RWPE1 (cell line): Measurements from ENCODE around the gene KCNS3.

Source experiments
- CTCF ChIA-PET: fragments of 350-600 bp; sonication (Branson Sonifier 250); formaldehyde crosslinking; extraction: SDS; loops from one replicate; lab custom pipeline; 2021; lab: Yijun Ruan, JAX
- POLR2A ChIA-PET: fragments of 400-600 bp; formaldehyde crosslinking; extraction: SDS; loops from one replicate; lab custom pipeline; 2020; ENCODE audit warnings: antibody characterized with exemption; ENCODE audit not compliant: low non-redundant PET; lab: Yijun Ruan, JAX
- DNase-seq: peaks from one replicate; pipeline ENCODE4 v3.0.0; 2012; ENCODE audit warnings: low spot score
- H3K27ac ChIP-seq: fragments of 450-650 bp; 2 replicates; pipeline ENCODE4 v1.5.1; 2017
- CTCF ChIP-seq: fragments of 450-650 bp; conservative IDR thresholded peaks from 2 replicates; pipeline ENCODE4 v1.5.1; 2017; ENCODE audit warnings: low read depth, mild to moderate bottlenecking

Gene KCNS3

DNA sequence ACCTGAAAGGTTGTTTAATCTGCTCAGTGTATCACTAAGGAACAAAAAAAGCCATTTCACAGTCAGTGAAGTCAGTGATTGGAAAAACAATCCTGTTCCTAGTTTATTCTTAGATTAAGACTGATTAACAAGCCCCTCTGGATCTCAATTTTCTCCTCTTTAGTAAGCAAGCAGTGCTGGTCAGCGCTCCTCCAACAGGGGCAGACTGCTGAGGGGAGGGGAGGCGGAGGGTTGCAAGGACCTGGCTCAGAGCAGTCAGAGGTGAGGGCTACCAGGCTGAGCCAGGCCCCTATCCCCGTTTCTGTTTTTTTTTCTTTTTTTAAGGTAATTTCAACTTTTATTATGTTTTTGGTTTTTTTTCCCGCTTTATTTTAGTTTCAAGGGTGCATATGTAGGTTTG is 24.7 kb upstream of the KCNS3 start:
- POLR2A ChIA-PET, result no interaction called here
- no peak for DNase-seq

GRCh38 chr2:17857021-17857420 is 21.4 kb upstream of the KCNS3 start:
- ChIA-PET POLR2A (no interaction called here), CTCF (no interaction called here)
- DNase-seq, result no peak
- no peak for TF ChIP-seq CTCF
- H3K27ac ChIP-seq, result no peak overlapping the region

More for the DNA sequence above, 24.7 kb upstream of the KCNS3 start:
- TF ChIP-seq CTCF, result no peak
- H3K27ac ChIP-seq, result no peak overlapping the region
- CTCF ChIA-PET, result no interaction called here

DNA sequence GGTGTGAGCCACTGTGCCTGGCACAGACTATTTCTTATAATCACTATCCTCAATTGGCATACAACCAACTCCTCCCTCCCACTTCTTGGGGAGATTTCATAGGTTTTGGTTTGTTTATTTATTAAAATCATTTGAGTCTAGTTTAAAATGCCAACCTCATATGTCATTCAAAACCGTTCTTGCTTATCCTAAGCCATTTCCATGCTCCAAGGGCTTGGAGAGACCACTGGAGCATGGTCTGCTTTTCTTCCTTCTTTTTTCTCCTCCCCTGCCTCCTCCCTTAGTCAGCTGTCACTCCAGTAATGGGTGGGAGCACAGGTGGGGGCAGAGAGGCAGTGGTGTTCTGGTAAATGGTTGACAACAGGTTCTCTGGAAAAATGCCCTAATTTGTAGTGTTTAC is 20.4 kb upstream of the KCNS3 start:
- DNase-seq, result no peak
- H3K27ac ChIP-seq, result no peak overlapping the region
- TF ChIP-seq CTCF, result no peak
- ChIA-PET CTCF (no interaction called here), POLR2A (no interaction called here)

DNA sequence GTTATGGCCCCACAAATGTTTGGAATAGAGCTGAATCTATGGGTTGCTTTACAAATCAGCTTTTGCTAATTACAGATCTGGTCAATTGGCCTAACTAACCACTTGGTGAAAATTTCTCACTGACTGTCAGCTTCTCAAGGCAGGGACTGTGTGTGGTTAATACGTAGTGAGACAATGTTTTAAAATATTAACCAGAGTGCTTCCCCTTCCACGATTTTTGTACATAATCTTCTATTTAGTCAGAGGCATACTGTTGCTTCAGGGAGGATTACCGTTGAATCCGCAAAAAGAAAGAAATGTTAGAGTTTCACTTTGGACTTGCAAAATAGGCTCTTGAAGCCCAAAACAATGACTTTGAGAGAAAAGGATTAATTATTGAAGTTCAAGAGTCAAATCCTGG is 14.9 kb upstream of the KCNS3 start:
- POLR2A ChIA-PET, result no interaction called here
- H3K27ac ChIP-seq, result no peak overlapping the region
- no peak for DNase-seq
- TF ChIP-seq CTCF, result no peak
- CTCF ChIA-PET, result no interaction called here

GRCh38 chr2:17864676-17865075 is 13.8 kb upstream of the KCNS3 start:
- no peak for DNase-seq
- POLR2A ChIA-PET, result no interaction called here
- H3K27ac ChIP-seq, result no peak overlapping the region
- no peak for TF ChIP-seq CTCF
- CTCF ChIA-PET, result interaction anchor here (0.6 kb wide), 1 partner anchor 221 kb away, joined by 4 read pairs; no protein-coding TSS in a partner anchor

- CTCF ChIA-PET, result interaction anchor here (1.4 kb wide), 1 partner anchor 282 kb away, joined by 5 read pairs; no protein-coding TSS in a partner anchor
- H3K27ac ChIP-seq, result no peak overlapping the region
- DNase-seq, result no peak
- TF ChIP-seq CTCF, result no peak
- POLR2A ChIA-PET, result no interaction called here
These were observed 11.3 kb upstream of the KCNS3 start for GRCh38 chr2:17867133-17867532.
